ENCODE measurements around the gene RASGEF1B.

Gene RASGEF1B

GRCh38 chr4:81471588-81472280 is at the start of gene RASGEF1B:
Gene RASGEF1B, minus strand, starts transcription at chr4:81471907. Its CDS starts 12,399 bp downstream, at chr4:81459508.
- no peak for TF ChIP-seq CTCF (conservative IDR thresholded peaks at IDR 0.05; ENCODE audit: low read depth, low read length)
- peak within 1 kb of the TSS; percentile 66 for H3K4me3 ChIP-seq (ENCODE audit: low read depth, low read length)
- DNase-seq (ENCODE audit: low read depth): peak; percentile 66

DNA sequence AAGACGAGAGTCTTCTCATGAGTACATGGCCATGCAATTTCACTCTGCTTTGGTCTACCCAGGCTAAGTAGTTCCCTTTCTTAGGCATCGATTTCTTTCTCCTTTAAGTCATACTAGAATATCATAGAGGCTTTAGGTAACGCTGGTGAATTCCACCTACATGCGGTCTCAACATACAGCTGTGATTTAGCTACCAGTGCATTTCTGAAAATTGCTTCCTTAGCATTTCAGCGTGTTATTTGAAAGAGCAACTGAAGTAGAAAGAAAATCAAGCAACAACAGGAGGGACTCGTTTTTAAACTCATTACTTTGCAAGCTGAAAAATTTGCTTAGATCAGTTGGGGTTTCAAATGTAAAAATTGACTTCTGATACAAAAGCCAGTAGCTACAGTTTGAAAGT is 48.1 kb upstream of the RASGEF1B start:
- no peak for TF ChIP-seq CTCF (conservative IDR thresholded peaks at IDR 0.05; ENCODE audit: low read depth, low read length)
- DNase-seq (ENCODE audit: low read depth): no peak
- no peak overlapping the region for H3K4me3 ChIP-seq (ENCODE audit: low read depth, low read length)

DNA sequence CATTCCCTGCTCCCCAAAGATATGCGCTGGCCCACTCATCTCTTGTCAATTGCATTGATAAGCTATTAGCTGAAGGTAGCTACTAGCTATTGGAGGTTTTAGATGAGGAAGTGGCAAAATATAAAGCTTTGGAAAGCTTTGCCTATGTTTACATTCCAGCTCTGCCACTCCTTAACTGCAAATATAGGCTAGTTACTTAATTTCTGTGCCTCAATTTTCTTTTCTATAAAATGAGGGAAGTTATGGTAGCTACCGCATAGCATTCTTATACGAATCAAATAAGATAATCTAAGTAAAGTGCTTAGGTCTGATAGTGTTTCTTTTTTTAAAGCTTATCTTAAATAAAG is 47.7 kb upstream of the RASGEF1B start:
- no peak overlapping the region for H3K4me3 ChIP-seq (ENCODE audit: low read depth, low read length)
- no peak for DNase-seq (ENCODE audit: low read depth)
- no peak for TF ChIP-seq CTCF (conservative IDR thresholded peaks at IDR 0.05; ENCODE audit: low read depth, low read length)

- no peak for DNase-seq (ENCODE audit: low read depth)
- H3K4me3 ChIP-seq (ENCODE audit: low read depth, low read length): no peak overlapping the region
- no peak for TF ChIP-seq CTCF (conservative IDR thresholded peaks at IDR 0.05; ENCODE audit: low read depth, low read length)
Observed at GRCh38 chr4:81518762-81519426, 47.2 kb upstream of the RASGEF1B start.

GRCh38 chr4:81516241-81516640 is 44.5 kb upstream of the RASGEF1B start:
- TF ChIP-seq CTCF (conservative IDR thresholded peaks at IDR 0.05; ENCODE audit: low read depth, low read length): no peak
- H3K4me3 ChIP-seq (ENCODE audit: low read depth, low read length): no peak overlapping the region
- DNase-seq (ENCODE audit: low read depth): no peak

DNA sequence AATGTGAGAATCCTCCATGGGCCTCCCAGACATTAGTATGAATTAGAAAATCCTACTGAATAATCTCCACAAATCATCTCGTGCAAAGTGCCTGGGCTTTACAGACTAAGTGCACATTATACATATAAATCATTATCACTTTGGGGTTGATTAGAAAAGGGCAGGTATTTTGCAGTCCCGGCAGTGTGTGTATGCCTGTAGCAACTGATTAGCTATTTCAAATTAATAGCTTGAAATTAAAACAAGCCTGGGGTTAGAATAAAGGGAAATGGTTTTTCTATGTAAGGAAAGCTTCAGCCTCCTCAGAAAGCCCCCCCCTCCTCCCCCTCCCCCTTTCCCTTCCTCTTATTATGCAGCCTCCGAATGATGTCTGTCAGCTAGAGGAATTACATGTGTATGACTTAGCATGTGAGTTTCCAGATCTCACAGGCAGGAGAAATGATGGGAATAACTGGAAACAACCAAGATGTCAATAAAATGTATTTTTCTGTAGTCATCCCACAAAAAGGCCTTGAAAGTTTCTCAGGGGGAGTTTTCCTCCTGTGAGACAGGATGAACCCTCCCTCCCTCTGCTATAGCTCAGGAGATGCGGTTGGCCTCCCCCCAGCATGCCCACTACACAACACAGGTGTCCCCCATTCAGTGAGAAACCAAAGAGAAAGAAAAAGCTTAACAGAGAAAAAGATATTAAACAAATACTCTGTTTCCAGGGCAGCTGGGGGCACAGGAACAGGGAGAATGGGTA is 41.2 kb upstream of the RASGEF1B start:
- DNase-seq (ENCODE audit: low read depth): no peak
- H3K4me3 ChIP-seq (ENCODE audit: low read depth, low read length): no peak overlapping the region
- TF ChIP-seq CTCF (conservative IDR thresholded peaks at IDR 0.05; ENCODE audit: low read depth, low read length): no peak

Measured in choroid plexus epithelial cell (primary cell).